ENCODE data around the gene BDH1. TPM values are rescaled to one million over a fixed set of nuclear protein-coding genes. Genes with fewer than 3 reads are reported as not detected.

The BDH1 gene
- total RNA-seq, 1 experiment from 2014 or later = 38.6 TPM

DNA sequence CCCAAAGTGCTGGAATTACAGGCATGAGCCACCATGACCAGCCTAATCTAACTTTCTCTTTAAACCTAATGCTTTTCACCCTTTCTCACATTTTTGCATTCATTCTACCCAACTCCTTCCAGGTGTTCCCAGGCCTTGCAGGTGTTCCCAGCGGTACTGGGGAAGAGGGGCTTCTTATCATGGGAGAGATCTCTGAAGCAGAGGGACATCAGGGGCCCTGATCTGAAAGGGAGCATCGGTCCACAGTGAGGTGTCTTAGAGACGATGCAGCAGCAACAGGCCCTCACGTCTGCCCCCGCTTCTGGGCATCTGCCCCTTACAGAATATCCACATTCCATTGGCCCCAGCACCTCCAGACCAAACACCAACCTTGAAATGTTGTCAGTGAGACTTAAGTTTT is 29.0 kb upstream of the BDH1 start:
- peaks cover 9% of the 10 kb centered on the region for H3K9me3 Mint-ChIP-seq (ENCODE audit: unreplicated experiment)
- CTCF ChIA-PET = no interaction called here
- H3K4me3 Mint-ChIP-seq (ENCODE audit: unreplicated experiment) = no peak overlapping the region
- TF ChIP-seq, protein P1, sequence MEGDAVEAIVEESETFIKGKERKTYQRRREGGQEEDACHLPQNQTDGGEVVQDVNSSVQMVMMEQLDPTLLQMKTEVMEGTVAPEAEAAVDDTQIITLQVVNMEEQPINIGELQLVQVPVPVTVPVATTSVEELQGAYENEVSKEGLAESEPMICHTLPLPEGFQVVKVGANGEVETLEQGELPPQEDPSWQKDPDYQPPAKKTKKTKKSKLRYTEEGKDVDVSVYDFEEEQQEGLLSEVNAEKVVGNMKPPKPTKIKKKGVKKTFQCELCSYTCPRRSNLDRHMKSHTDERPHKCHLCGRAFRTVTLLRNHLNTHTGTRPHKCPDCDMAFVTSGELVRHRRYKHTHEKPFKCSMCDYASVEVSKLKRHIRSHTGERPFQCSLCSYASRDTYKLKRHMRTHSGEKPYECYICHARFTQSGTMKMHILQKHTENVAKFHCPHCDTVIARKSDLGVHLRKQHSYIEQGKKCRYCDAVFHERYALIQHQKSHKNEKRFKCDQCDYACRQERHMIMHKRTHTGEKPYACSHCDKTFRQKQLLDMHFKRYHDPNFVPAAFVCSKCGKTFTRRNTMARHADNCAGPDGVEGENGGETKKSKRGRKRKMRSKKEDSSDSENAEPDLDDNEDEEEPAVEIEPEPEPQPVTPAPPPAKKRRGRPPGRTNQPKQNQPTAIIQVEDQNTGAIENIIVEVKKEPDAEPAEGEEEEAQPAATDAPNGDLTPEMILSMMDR (IDR thresholded peaks at IDR 0.05; ENCODE audit: unreplicated experiment) = no peak
- no peaks in the 10 kb centered on the region for H3K36me3 Mint-ChIP-seq (ENCODE audit: insufficient read depth, unreplicated experiment)
- no peak overlapping the region for H3K27ac Mint-ChIP-seq (ENCODE audit: low read depth, unreplicated experiment)
- BruUV-seq (replicated peaks) = no TSS peak
- no peak for DNase-seq (ENCODE audit: unreplicated experiment)
- no peaks in the 10 kb centered on the region for H3K4me1 Mint-ChIP-seq (ENCODE audit: insufficient read depth, unreplicated experiment)
- no peaks in the 10 kb centered on the region for H3K27me3 Mint-ChIP-seq (ENCODE audit: insufficient read depth, unreplicated experiment)
- intact Hi-C loops (cut with micrococcal nuclease) = no loop called here
- POLR2A ChIA-PET = no interaction called here

DNA sequence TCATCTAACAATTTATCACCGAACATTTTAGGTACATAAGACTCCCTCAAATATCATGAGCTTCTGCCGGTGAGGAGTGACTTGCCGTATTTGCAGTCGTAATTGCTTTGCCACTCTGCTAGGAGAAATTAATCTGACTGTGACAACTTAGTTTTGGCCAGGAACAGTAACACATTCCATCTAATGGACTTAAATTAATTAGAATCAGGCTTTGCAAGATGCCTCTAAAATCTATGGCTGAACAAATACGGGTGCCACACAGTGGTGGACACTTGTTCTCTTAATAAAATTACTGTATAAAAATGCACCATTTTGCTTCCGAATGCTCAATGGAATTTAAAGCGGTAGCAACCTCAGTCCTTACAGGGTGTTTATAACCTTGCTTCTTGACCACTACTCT is 27.6 kb upstream of the BDH1 start:
- Mint-ChIP-seq H3K27ac (ENCODE audit: low read depth, unreplicated experiment) (no peak overlapping the region), H3K9me3 (ENCODE audit: unreplicated experiment) (peaks cover 22% of the 10 kb centered on the region), H3K4me1 (ENCODE audit: insufficient read depth, unreplicated experiment) (no peaks in the 10 kb centered on the region), H3K36me3 (ENCODE audit: insufficient read depth, unreplicated experiment) (no peaks in the 10 kb centered on the region), H3K4me3 (ENCODE audit: unreplicated experiment) (no peak overlapping the region), H3K27me3 (ENCODE audit: insufficient read depth, unreplicated experiment) (no peaks in the 10 kb centered on the region)
- TF ChIP-seq, protein P1 (IDR thresholded peaks at IDR 0.05; ENCODE audit: unreplicated experiment) = no peak
- BruUV-seq (replicated peaks) = no TSS peak
- POLR2A ChIA-PET = no interaction called here
- intact Hi-C loops (cut with micrococcal nuclease) = no loop called here
- no peak for DNase-seq (ENCODE audit: unreplicated experiment)
- CTCF ChIA-PET = interaction anchor here (0.9 to 1.1 kb wide), 2 partner anchors 13 to 15 kb away, joined by 3 to 4 read pairs; no protein-coding TSS in a partner anchor

DNA sequence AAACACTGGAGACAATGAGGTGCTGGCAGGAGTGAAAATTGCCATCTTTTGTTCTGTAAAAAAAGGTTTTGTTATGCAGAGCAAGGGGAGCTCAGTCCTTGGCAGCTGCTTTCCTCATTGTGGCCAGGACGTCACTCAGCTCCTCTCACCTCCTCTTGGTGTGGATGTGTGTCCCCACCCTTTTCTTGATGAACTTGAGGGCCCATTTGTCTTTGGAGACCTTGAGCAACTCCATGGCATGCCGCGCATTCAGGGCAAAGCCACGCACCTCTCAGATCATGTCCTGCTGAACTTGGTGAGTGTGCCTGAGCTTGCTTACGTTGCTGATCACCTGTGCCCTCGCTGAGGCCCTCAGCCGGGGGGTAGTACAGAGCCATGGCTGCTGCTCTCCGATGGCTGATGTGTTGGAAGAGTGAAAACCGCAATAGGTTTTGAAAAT is 24.5 kb upstream of the BDH1 start:
- CTCF ChIA-PET = interaction anchor here (0.7 kb wide), 1 partner anchor 30 kb away, joined by 3 read pairs; no protein-coding TSS in a partner anchor
- H3K27me3 Mint-ChIP-seq (ENCODE audit: insufficient read depth, unreplicated experiment) = no peaks in the 10 kb centered on the region
- BruUV-seq (replicated peaks) = no TSS peak
- TF ChIP-seq, protein P1 (IDR thresholded peaks at IDR 0.05; ENCODE audit: unreplicated experiment) = no peak
- no peaks in the 10 kb centered on the region for H3K36me3 Mint-ChIP-seq (ENCODE audit: insufficient read depth, unreplicated experiment)
- H3K4me3 Mint-ChIP-seq (ENCODE audit: unreplicated experiment) = no peak overlapping the region
- POLR2A ChIA-PET = no interaction called here
- no peaks in the 10 kb centered on the region for H3K4me1 Mint-ChIP-seq (ENCODE audit: insufficient read depth, unreplicated experiment)
- peaks cover 25% of the 10 kb centered on the region for H3K9me3 Mint-ChIP-seq (ENCODE audit: unreplicated experiment)
- no peak overlapping the region for H3K27ac Mint-ChIP-seq (ENCODE audit: low read depth, unreplicated experiment)
- intact Hi-C loops (cut with micrococcal nuclease) = no loop called here
- no peak for DNase-seq (ENCODE audit: unreplicated experiment)

DNA sequence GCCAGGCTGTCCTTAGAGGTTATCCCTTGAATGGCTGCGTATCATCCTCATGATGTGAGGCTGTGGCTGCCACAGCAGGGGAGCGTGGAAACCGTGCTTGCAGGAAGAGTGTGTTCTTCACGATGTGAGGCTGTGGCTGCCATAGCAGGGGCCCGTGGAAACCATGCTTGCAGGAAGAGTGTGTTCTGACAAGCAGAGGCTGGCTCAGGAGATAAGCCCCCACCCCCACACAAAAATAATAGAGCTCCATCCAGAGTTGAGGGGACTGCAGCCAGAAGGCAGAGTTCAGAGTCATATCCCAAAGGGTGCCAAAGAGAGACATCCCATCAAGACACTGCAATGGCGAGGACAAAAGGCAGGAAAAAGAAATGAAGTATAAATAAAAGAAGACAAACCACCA is 22.6 kb upstream of the BDH1 start:
- no TSS peak for BruUV-seq (replicated peaks)
- intact Hi-C loops (cut with micrococcal nuclease) = no loop called here
- ChIA-PET POLR2A (no interaction called here), CTCF (interaction anchor here (1.0 to 2.5 kb wide), 3 partner anchors 11 to 21 kb away, joined by 3 to 12 read pairs (median 6); no protein-coding TSS in a partner anchor)
- Mint-ChIP-seq H3K27ac (ENCODE audit: low read depth, unreplicated experiment) (no peak overlapping the region), H3K4me1 (ENCODE audit: insufficient read depth, unreplicated experiment) (no peaks in the 10 kb centered on the region), H3K4me3 (ENCODE audit: unreplicated experiment) (no peak overlapping the region), H3K9me3 (ENCODE audit: unreplicated experiment) (peaks cover 25% of the 10 kb centered on the region), H3K27me3 (ENCODE audit: insufficient read depth, unreplicated experiment) (no peaks in the 10 kb centered on the region), H3K36me3 (ENCODE audit: insufficient read depth, unreplicated experiment) (no peaks in the 10 kb centered on the region)
- no peak for DNase-seq (ENCODE audit: unreplicated experiment)
- TF ChIP-seq, protein P1 (IDR thresholded peaks at IDR 0.05; ENCODE audit: unreplicated experiment) = no peak
